GM23338 (cell line): ENCODE data around the gene GRIK5. TPM values are rescaled to one million over a fixed set of nuclear protein-coding genes. Genes with fewer than 3 reads are reported as not detected.

ENCODE experiments used
- ATAC-seq: fragments of 200-7000 bp; cut with Tn5 transposase; 3 replicates; pipeline ENCODE4 v1.9.1; 2020
- DNase-seq: peaks from one replicate; pipeline ENCODE4 v3.0.0-alpha.2; 2015; ENCODE audit warnings: low spot score
- H2AFZ ChIP-seq: fragments of 200-600 bp; sonication (generic); 2 replicates; pipeline ENCODE4 v1.8.0; 2016; ENCODE audit warnings: antibody characterized with exemption, mild to moderate bottlenecking, moderate library complexity
- H3F3A ChIP-seq: fragments of 200-600 bp; sonication (generic); replicated peaks from 2 replicates; pipeline ENCODE4 v1.8.0; 2017; ENCODE audit warnings: antibody characterized with exemption, mixed run types, low read depth
- H3K27ac ChIP-seq: fragments of 200-600 bp; sonication (generic); 2 replicates; pipeline ENCODE4 v1.6.1; 2016; ENCODE audit warnings: low read depth
- H3K27me3 ChIP-seq: fragments of 200-600 bp; sonication (generic); 2 replicates; pipeline ENCODE4 v1.8.0; 2016; ENCODE audit warnings: mild to moderate bottlenecking, mixed run types, moderate library complexity; ENCODE audit not compliant: insufficient read depth
- H3K36me3 ChIP-seq: fragments of 200-600 bp; sonication (generic); 2 replicates; pipeline ENCODE4 v1.8.0; 2016; ENCODE audit warnings: mild to moderate bottlenecking; ENCODE audit not compliant: insufficient read depth
- H3K4me1 ChIP-seq: fragments of 200-600 bp; sonication (generic); 2 replicates; pipeline ENCODE4 v1.8.0; 2016; ENCODE audit warnings: mild to moderate bottlenecking, moderate library complexity; ENCODE audit not compliant: insufficient read depth
- H3K4me2 ChIP-seq: fragments of 200-600 bp; sonication (generic); 2 replicates; pipeline ENCODE4 v1.7.1; 2017; ENCODE audit warnings: mixed run types
- H3K4me3 ChIP-seq: fragments of 200-600 bp; sonication (generic); 2 replicates; pipeline ENCODE4 v1.6.1; 2016; ENCODE audit warnings: mixed run types
- H3K79me2 ChIP-seq: fragments of 200-600 bp; sonication (generic); replicated peaks from 2 replicates; pipeline ENCODE4 v1.8.0; 2017; ENCODE audit warnings: mild to moderate bottlenecking; ENCODE audit not compliant: insufficient read depth
- H3K9me2 ChIP-seq: fragments of 200-600 bp; sonication (generic); 2 replicates; pipeline ENCODE4 v1.8.0; 2017; ENCODE audit not compliant: insufficient read depth
- H4K20me1 ChIP-seq: fragments of 200-600 bp; sonication (generic); replicated peaks from 2 replicates; pipeline ENCODE4 v1.8.0; 2017; ENCODE audit warnings: mild to moderate bottlenecking; ENCODE audit not compliant: insufficient read depth
- H3K27ac Mint-ChIP-seq: 2 replicates; pipeline ENCODE4 v1.8.0; 2020; ENCODE audit warnings: inconsistent platforms, mild to moderate bottlenecking, moderate library complexity, mixed read lengths
- H3K27me3 Mint-ChIP-seq: 3 replicates; pipeline ENCODE4 v1.8.0; 2022; ENCODE audit warnings: low read depth, mild to moderate bottlenecking, moderate library complexity, mixed read lengths, inconsistent platforms; ENCODE audit not compliant: insufficient read depth, poor library complexity
- H3K36me3 Mint-ChIP-seq: 3 replicates; pipeline ENCODE4 v1.8.0; 2021; ENCODE audit warnings: low read depth, mild to moderate bottlenecking, inconsistent platforms, moderate library complexity, mixed read lengths
- H3K4me1 Mint-ChIP-seq: 3 replicates; pipeline ENCODE4 v1.8.0; 2020; ENCODE audit warnings: mild to moderate bottlenecking, inconsistent platforms, mixed read lengths
- H3K4me3 Mint-ChIP-seq: 3 replicates; pipeline ENCODE4 v1.8.0; 2021; ENCODE audit warnings: moderate library complexity, mild to moderate bottlenecking, inconsistent platforms, mixed read lengths
- H3K9me3 Mint-ChIP-seq: 3 replicates; pipeline ENCODE4 v1.8.0; 2020; ENCODE audit warnings: moderate library complexity, mild to moderate bottlenecking, inconsistent platforms, mixed read lengths
- CREB1 ChIP-seq: fragments of 250-450 bp; sonication (Bioruptor Pico); IDR thresholded peaks from 2 replicates; pipeline ENCODE4 v1.5.0; 2020; ENCODE audit warnings: low read depth, mild to moderate bottlenecking, moderate library complexity
- CTCF ChIP-seq, 2 experiments: fragments of 200-600 bp in 1 of 2; sonication (generic) in 1 of 2; conservative IDR thresholded peaks; 2 replicates each; pipeline versions ENCODE4 v1.5.1 to v1.6.1; 2016 to 2017; ENCODE audit warnings: antibody characterized with exemption in 2 of 2, low read depth in 2 of 2, mild to moderate bottlenecking in 2 of 2, moderate library complexity in 1 of 2
- JUNB ChIP-seq: IDR thresholded peaks from one replicate; pipeline ENCODE4 v1.6.1; 2016; ENCODE audit warnings: antibody characterized with exemption; ENCODE audit not compliant: unreplicated experiment
- NANOG ChIP-seq: IDR thresholded peaks from 2 replicates; pipeline ENCODE4 v1.6.1; 2016; ENCODE audit warnings: antibody characterized with exemption, borderline replicate concordance
- POLR2AphosphoS5 ChIP-seq: IDR thresholded peaks from 2 replicates; pipeline ENCODE4 v1.6.1; 2016; ENCODE audit warnings: antibody characterized with exemption, low read depth
- REST ChIP-seq: IDR thresholded peaks from one replicate; pipeline ENCODE4 v1.6.1; 2018; ENCODE audit warnings: antibody characterized with exemption; ENCODE audit not compliant: unreplicated experiment
- ZNF114 ChIP-seq: fragments of 250-450 bp; sonication (Bioruptor Pico); IDR thresholded peaks from 2 replicates; pipeline ENCODE4 v1.5.0; 2020; ENCODE audit warnings: mild to moderate bottlenecking, moderate library complexity
- ZNF331 ChIP-seq: fragments of 250-450 bp; sonication (Bioruptor Pico); IDR thresholded peaks from 2 replicates; pipeline ENCODE4 v1.5.0; 2020; ENCODE audit warnings: low read depth, mild to moderate bottlenecking, moderate library complexity
- polyA plus RNA-seq: library from polyadenylated mRNA; unstranded; fragments of >200 nt; fragmentation: Nextera tagmentation; extraction: Ambion mirVana; gene quantifications from 2 replicates; pipeline ENCODE4 v1.2.1, GENCODE V29; 2016
- total RNA-seq: library from RNA; depleted of rRNA; stranded (reverse); fragments of >200 nt; shearing (Covaris generic); gene quantifications from 2 replicates; pipeline ENCODE4 v1.2.3, GENCODE V29; 2014

Gene GRIK5
- total and polyA plus RNA-seq, 2 experiments from 2014 or later = 5.1 to 42.5 TPM

GRCh38 chr19:41957161-41957837, 112.7 kb downstream of the GRIK5 start (continued):
- TF ChIP-seq REST = no peak
- no peak for TF ChIP-seq POLR2AphosphoS5
- no peak for TF ChIP-seq ZNF331 (CRISPR knock-in tag)
- no peak for TF ChIP-seq ZNF114 (CRISPR knock-in tag)
- no peak for TF ChIP-seq CREB1 (CRISPR knock-in tag)
- no peak for TF ChIP-seq JUNB

DNA sequence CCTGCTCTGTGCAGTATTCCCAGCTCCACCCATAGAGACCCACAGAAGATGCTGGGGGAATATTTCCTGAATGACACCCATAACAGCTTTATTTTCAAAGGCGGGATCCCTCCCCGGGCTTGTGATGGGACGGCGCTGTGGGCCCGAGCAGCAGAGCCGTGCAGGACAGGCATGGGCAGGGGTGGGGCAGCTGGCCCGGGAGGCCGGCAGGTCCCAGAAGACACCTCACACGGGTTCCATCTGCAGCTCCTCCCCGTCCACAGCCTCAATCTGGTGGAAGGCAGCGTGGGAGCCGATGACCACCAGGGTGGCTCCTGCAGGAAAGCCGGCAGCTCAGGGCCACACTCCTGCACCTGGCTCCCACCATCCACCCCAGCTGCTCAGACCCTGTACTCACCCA, 113.4 kb downstream of the GRIK5 start:
- ATAC-seq = no peak
- H3K36me3 ChIP-seq = no peaks in the 10 kb centered on the region; the same call in 1 of the 2 replicates
- H3K36me3 Mint-ChIP-seq = peaks cover 8% of the 10 kb centered on the region
- H3K9me2 ChIP-seq = no peaks in the 10 kb centered on the region
- H3K4me2 ChIP-seq = no peak overlapping the region
- no peaks in the 10 kb centered on the region for H3K27me3 ChIP-seq
- H3K4me3 Mint-ChIP-seq = no peak overlapping the region; the same call in 2 of the 3 replicates
- H3K27ac Mint-ChIP-seq = no peak overlapping the region
- no peak overlapping the region for H2AFZ ChIP-seq
- peaks cover 6% of the 10 kb centered on the region; the same call in 1 of the 2 replicates for H3F3A ChIP-seq
- H3K79me2 ChIP-seq = no peaks in the 10 kb centered on the region
- no peak for DNase-seq
- H3K4me1 ChIP-seq = peaks cover 9% of the 10 kb centered on the region
- no peaks in the 10 kb centered on the region for H3K9me3 Mint-ChIP-seq
- peaks cover 5% of the 10 kb centered on the region; the same call in 1 of the 2 replicates for H4K20me1 ChIP-seq
- TF ChIP-seq NANOG (no peak), CTCF (conservative IDR thresholded peaks at IDR 0.05; ENCODE audit: low read depth in 2 of 2) (no peak), REST (no peak)
- H3K27ac ChIP-seq = no peak overlapping the region
- H3K4me1 Mint-ChIP-seq = peaks cover 16% of the 10 kb centered on the region
- H3K4me3 ChIP-seq = no peak overlapping the region
- peaks cover 19% of the 10 kb centered on the region for H3K27me3 Mint-ChIP-seq
